ENCODE measurements around the gene CALML6. TPM values are rescaled to one million over a fixed set of nuclear protein-coding genes. Genes with fewer than 3 reads are reported as not detected.
A peak's percentile ranks its signal among the peaks of the same experiment; 100 is the strongest.

CALML6 gene
- total RNA-seq, 2 experiments from 2014 or later = 0.82 TPM; not detected in 1

- Mint-ChIP-seq H3K4me1 (no peaks in the 10 kb centered on the region), H3K4me3 (no peak overlapping the region), H3K9me3 (no peaks in the 10 kb centered on the region), H3K27me3 (peaks cover 6% of the 10 kb centered on the region), H3K36me3 (no peaks in the 10 kb centered on the region), H3K27ac (no peak overlapping the region)
- no peak for ATAC-seq (ENCODE audit: low read depth)
- POLR2A ChIA-PET = no interaction called here
- no peak for DNase-seq
These were observed 41.8 kb downstream of the CALML6 start for GRCh38 chr1:1956586-1957532.

- ATAC-seq (ENCODE audit: low read depth) (no peak), DNase-seq (no peak)
- POLR2A ChIA-PET = no interaction called here
- Mint-ChIP-seq H3K4me3 (no peak overlapping the region), H3K27me3 (peaks cover 12% of the 10 kb centered on the region), H3K36me3 (no peaks in the 10 kb centered on the region), H3K27ac (no peak overlapping the region), H3K4me1 (no peaks in the 10 kb centered on the region), H3K9me3 (no peaks in the 10 kb centered on the region)
These were observed 42.5 kb downstream of the CALML6 start for GRCh38 chr1:1957533-1957961.

GRCh38 chr1:1958071-1958541, 43.0 kb downstream of the CALML6 start:
- Mint-ChIP-seq H3K27ac (no peak overlapping the region), H3K4me3 (no peak overlapping the region), H3K27me3 (peaks cover 12% of the 10 kb centered on the region), H3K9me3 (no peaks in the 10 kb centered on the region), H3K36me3 (no peaks in the 10 kb centered on the region), H3K4me1 (no peaks in the 10 kb centered on the region)
- POLR2A ChIA-PET = no interaction called here
- ATAC-seq (ENCODE audit: low read depth) = no peak
- DNase-seq = no peak

GRCh38 chr1:1959459-1959839, 44.4 kb downstream of the CALML6 start:
- Mint-ChIP-seq H3K36me3 (no peaks in the 10 kb centered on the region), H3K4me1 (no peaks in the 10 kb centered on the region), H3K27me3 (peaks cover 12% of the 10 kb centered on the region), H3K27ac (no peak overlapping the region), H3K9me3 (no peaks in the 10 kb centered on the region), H3K4me3 (no peak overlapping the region)
- ATAC-seq (ENCODE audit: low read depth) (no peak), DNase-seq (no peak)
- POLR2A ChIA-PET = no interaction called here

- H3K27me3 Mint-ChIP-seq = peaks cover 12% of the 10 kb centered on the region
- H3K27ac Mint-ChIP-seq = no peak overlapping the region
- no peaks in the 10 kb centered on the region for H3K36me3 Mint-ChIP-seq
- no peak overlapping the region for H3K4me3 Mint-ChIP-seq
- DNase-seq (peak; percentile 84), ATAC-seq (ENCODE audit: low read depth) (peak; percentile 66)
- H3K4me1 Mint-ChIP-seq = no peaks in the 10 kb centered on the region
- no peaks in the 10 kb centered on the region for H3K9me3 Mint-ChIP-seq
- POLR2A ChIA-PET = no interaction called here
These were observed 44.9 kb downstream of the CALML6 start for GRCh38 chr1:1959840-1960479.

- DNase-seq (no peak), ATAC-seq (ENCODE audit: low read depth) (no peak)
- Mint-ChIP-seq H3K4me1 (no peaks in the 10 kb centered on the region), H3K27me3 (peaks cover 12% of the 10 kb centered on the region), H3K4me3 (no peak overlapping the region), H3K36me3 (no peaks in the 10 kb centered on the region), H3K27ac (no peak overlapping the region), H3K9me3 (no peaks in the 10 kb centered on the region)
- POLR2A ChIA-PET = no interaction called here
These were observed 45.6 kb downstream of the CALML6 start for GRCh38 chr1:1960480-1961196.

GRCh38 chr1:1962752-1963151, 47.7 kb downstream of the CALML6 start:
- H3K27me3 Mint-ChIP-seq = peaks cover 12% of the 10 kb centered on the region
- H3K4me3 Mint-ChIP-seq = no peak overlapping the region
- POLR2A ChIA-PET = no interaction called here
- no peaks in the 10 kb centered on the region for H3K9me3 Mint-ChIP-seq
- DNase-seq = no peak
- ATAC-seq (ENCODE audit: low read depth) = no peak
- no peaks in the 10 kb centered on the region for H3K36me3 Mint-ChIP-seq
- no peak overlapping the region for H3K27ac Mint-ChIP-seq
- no peaks in the 10 kb centered on the region for H3K4me1 Mint-ChIP-seq

- Mint-ChIP-seq H3K27ac (no peak overlapping the region), H3K9me3 (no peaks in the 10 kb centered on the region), H3K27me3 (peaks cover 12% of the 10 kb centered on the region), H3K4me1 (no peaks in the 10 kb centered on the region), H3K36me3 (no peaks in the 10 kb centered on the region), H3K4me3 (no peak overlapping the region)
- POLR2A ChIA-PET = no interaction called here
- DNase-seq (no peak), ATAC-seq (ENCODE audit: low read depth) (no peak)
These were observed 48.5 kb downstream of the CALML6 start for GRCh38 chr1:1963570-1963969.

- no peak overlapping the region for H3K4me3 Mint-ChIP-seq
- H3K4me1 Mint-ChIP-seq = no peaks in the 10 kb centered on the region
- H3K36me3 Mint-ChIP-seq = no peaks in the 10 kb centered on the region
- H3K27ac Mint-ChIP-seq = no peak overlapping the region
- H3K9me3 Mint-ChIP-seq = no peaks in the 10 kb centered on the region
- no peak for DNase-seq
- ATAC-seq (ENCODE audit: low read depth) = no peak
- H3K27me3 Mint-ChIP-seq = peaks cover 12% of the 10 kb centered on the region
- POLR2A ChIA-PET = no interaction called here
These were observed 49.8 kb downstream of the CALML6 start for GRCh38 chr1:1964811-1965210.

- ATAC-seq (ENCODE audit: low read depth) = no peak
- no peak for DNase-seq
- no peak overlapping the region for H3K27ac Mint-ChIP-seq
- no peaks in the 10 kb centered on the region for H3K4me1 Mint-ChIP-seq
- no peak overlapping the region for H3K4me3 Mint-ChIP-seq
- no peaks in the 10 kb centered on the region for H3K36me3 Mint-ChIP-seq
- no peaks in the 10 kb centered on the region for H3K9me3 Mint-ChIP-seq
- H3K27me3 Mint-ChIP-seq = peaks cover 12% of the 10 kb centered on the region
- POLR2A ChIA-PET = no interaction called here
These were observed 50.5 kb downstream of the CALML6 start for GRCh38 chr1:1965546-1965945.

GRCh38 chr1:1966071-1966740, 51.1 kb downstream of the CALML6 start:
- Mint-ChIP-seq H3K27me3 (peaks cover 8% of the 10 kb centered on the region), H3K27ac (no peak overlapping the region), H3K36me3 (no peaks in the 10 kb centered on the region)

More at GRCh38 chr1:1966071-1966740, 51.1 kb downstream of the CALML6 start:
- Mint-ChIP-seq H3K4me3 (no peak overlapping the region), H3K9me3 (peaks cover 3% of the 10 kb centered on the region), H3K4me1 (no peaks in the 10 kb centered on the region)
- DNase-seq = no peak
- ATAC-seq (ENCODE audit: low read depth) = no peak
- POLR2A ChIA-PET = no interaction called here

All from activated naive CD8-positive, alpha-beta T cell treated with anti-CD3 and anti-CD28 coated beads, Interleukin-2, amount 10 ng/mL, durations not matched to agents 7 days and 5 days (primary cell).